Neural cell (in vitro differentiated cells): ENCODE results near the gene ODAD4.

Experiments used
- EP300 ChIP-seq: fragments of 450-650 bp; conservative IDR thresholded peaks from 2 replicates; pipeline ENCODE4 v1.6.1; 2014; ENCODE audit warnings: antibody characterized with exemption, mild to moderate bottlenecking, moderate library complexity; ENCODE audit not compliant: poor library complexity, severe bottlenecking
- MXI1 ChIP-seq: fragments of 450-650 bp; conservative IDR thresholded peaks from 2 replicates; pipeline ENCODE4 v1.6.1; 2014; ENCODE audit warnings: antibody characterized with exemption, mild to moderate bottlenecking; ENCODE audit not compliant: poor library complexity, severe bottlenecking
- POLR2AphosphoS5 ChIP-seq: IDR thresholded peaks from 2 replicates; pipeline ENCODE4 v1.6.1; 2012
- SMC3 ChIP-seq: fragments of 450-650 bp; conservative IDR thresholded peaks from 2 replicates; pipeline ENCODE4 v1.6.1; 2014; ENCODE audit warnings: antibody characterized with exemption, mild to moderate bottlenecking, moderate library complexity; ENCODE audit not compliant: poor library complexity
- TF ChIP-seq, protein P1 (sequence below): fragments of 450-650 bp; IDR thresholded peaks from 2 replicates; pipeline ENCODE4 v1.5.1; 2014; ENCODE audit warnings: antibody characterized with exemption, mild to moderate bottlenecking, moderate library complexity; ENCODE audit not compliant: poor library complexity, severe bottlenecking
- TF ChIP-seq, protein P2 (sequence below): IDR thresholded peaks from 2 replicates; pipeline ENCODE4 v1.6.1; 2012; ENCODE audit warnings: borderline replicate concordance

DNA sequence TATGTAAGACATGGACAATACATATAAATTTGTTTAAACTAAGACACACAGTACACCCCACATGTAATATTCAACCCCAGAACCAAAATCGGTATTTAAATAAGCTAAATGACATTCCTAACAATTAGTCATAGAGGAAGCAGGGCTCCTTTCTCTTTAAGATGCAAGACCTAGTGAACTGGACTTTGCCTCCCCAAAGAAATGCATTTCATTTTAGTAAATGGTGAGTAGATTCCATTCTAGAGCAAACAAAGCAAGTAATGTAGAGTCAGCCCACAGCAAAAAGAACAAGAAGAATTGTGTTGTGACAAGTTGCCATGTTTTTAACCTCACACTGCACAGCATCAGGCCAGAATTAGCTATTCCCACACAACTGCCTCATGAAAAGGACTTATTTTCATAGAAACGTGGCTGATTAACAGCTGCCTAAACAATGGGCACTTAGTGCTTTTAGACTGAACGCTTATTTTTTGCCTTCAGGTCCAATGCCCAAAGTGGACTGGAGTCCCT, 72.4 kb downstream of the ODAD4 start:
- TF ChIP-seq, protein P1, sequence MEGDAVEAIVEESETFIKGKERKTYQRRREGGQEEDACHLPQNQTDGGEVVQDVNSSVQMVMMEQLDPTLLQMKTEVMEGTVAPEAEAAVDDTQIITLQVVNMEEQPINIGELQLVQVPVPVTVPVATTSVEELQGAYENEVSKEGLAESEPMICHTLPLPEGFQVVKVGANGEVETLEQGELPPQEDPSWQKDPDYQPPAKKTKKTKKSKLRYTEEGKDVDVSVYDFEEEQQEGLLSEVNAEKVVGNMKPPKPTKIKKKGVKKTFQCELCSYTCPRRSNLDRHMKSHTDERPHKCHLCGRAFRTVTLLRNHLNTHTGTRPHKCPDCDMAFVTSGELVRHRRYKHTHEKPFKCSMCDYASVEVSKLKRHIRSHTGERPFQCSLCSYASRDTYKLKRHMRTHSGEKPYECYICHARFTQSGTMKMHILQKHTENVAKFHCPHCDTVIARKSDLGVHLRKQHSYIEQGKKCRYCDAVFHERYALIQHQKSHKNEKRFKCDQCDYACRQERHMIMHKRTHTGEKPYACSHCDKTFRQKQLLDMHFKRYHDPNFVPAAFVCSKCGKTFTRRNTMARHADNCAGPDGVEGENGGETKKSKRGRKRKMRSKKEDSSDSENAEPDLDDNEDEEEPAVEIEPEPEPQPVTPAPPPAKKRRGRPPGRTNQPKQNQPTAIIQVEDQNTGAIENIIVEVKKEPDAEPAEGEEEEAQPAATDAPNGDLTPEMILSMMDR = no peak
- TF ChIP-seq POLR2AphosphoS5 = no peak
- no peak for TF ChIP-seq SMC3
- TF ChIP-seq MXI1 = no peak
- TF ChIP-seq, protein P2, sequence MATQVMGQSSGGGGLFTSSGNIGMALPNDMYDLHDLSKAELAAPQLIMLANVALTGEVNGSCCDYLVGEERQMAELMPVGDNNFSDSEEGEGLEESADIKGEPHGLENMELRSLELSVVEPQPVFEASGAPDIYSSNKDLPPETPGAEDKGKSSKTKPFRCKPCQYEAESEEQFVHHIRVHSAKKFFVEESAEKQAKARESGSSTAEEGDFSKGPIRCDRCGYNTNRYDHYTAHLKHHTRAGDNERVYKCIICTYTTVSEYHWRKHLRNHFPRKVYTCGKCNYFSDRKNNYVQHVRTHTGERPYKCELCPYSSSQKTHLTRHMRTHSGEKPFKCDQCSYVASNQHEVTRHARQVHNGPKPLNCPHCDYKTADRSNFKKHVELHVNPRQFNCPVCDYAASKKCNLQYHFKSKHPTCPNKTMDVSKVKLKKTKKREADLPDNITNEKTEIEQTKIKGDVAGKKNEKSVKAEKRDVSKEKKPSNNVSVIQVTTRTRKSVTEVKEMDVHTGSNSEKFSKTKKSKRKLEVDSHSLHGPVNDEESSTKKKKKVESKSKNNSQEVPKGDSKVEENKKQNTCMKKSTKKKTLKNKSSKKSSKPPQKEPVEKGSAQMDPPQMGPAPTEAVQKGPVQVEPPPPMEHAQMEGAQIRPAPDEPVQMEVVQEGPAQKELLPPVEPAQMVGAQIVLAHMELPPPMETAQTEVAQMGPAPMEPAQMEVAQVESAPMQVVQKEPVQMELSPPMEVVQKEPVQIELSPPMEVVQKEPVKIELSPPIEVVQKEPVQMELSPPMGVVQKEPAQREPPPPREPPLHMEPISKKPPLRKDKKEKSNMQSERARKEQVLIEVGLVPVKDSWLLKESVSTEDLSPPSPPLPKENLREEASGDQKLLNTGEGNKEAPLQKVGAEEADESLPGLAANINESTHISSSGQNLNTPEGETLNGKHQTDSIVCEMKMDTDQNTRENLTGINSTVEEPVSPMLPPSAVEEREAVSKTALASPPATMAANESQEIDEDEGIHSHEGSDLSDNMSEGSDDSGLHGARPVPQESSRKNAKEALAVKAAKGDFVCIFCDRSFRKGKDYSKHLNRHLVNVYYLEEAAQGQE = no peak
- no peak for TF ChIP-seq EP300
